GM18505 (cell line): ENCODE data around the gene CR2.
A peak's percentile ranks its signal among the peaks of the same experiment; 100 is the strongest.
"Not testable (repeated sequence)": the region's sequence is repeated elsewhere in the genome, so short reads cannot be mapped to it uniquely, and the experiment has no call there.

Source experiments
- ATAC-seq: cut with Tn5 transposase; IDR thresholded peaks from one replicate; pipeline ENCODE4 v1.9.1; 2021; ENCODE audit not compliant: unreplicated experiment
- POLR2A ChIP-seq: IDR thresholded peaks from 4 replicates; pipeline ENCODE4 v1.6.1; 2011; ENCODE audit warnings: borderline replicate concordance; ENCODE audit not compliant: insufficient read depth, insufficient read length; ENCODE audit errors: extremely low read depth

Gene CR2

DNA sequence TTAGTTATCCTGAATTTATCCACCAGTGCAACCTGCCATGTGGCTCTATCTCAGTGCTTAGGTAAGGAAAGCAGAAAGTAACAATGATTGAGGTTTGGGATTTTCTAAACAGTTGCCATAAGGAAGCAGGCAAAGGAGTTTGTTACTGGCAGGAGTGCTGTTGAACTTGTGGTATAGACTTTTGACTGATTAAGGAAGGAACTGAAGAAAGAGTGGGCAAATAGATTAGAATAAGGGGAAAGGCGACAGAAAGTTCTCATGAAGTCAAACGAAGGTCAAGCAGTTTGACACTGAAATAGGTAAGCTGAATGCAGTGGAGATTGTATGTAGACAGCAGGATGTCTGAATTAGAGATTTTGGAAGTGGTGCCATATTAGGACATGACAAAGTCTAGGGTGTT lies 24.2 kb upstream of the CR2 start:
- no peak for TF ChIP-seq POLR2A
- peak; percentile 52 for ATAC-seq

DNA sequence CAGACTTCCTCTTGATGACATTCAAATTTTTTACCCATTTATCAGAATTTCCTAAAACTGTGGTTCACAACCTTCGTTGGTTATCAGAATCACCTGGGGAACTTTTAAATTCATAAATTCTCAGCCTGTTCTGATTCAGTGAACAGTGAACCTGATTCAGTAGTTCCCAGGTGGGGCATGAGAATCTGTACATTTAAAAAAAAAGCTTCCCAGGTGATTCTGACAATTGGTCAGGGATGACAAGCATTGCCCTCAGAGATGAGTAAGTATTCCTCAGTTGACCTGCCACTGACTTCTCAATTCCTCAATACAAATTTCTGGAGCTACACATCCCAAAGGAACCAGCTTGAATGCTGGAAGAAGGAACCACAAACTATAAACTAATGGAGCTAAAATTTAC lies 23.5 kb upstream of the CR2 start:
- no peak for TF ChIP-seq POLR2A
- no peak for ATAC-seq

DNA sequence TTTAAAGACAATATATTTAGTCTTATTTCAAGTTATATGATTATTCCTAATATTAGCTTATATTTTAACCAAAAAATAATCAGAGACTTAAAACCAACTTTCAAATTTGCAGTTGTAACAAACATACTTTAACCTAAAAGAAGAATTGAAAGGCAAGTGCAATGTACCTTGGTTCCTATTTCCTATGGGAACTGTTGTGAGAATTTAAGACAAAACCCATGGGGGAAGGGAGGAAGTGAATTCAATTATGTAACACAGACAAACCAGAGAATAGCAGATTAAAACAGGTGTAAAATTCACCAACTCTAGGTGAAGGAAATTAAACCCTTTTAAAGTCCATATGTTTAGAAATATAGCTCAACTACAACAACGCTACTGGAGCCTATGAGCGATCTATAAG lies 22.6 kb upstream of the CR2 start:
- TF ChIP-seq POLR2A = no peak
- no peak for ATAC-seq

DNA sequence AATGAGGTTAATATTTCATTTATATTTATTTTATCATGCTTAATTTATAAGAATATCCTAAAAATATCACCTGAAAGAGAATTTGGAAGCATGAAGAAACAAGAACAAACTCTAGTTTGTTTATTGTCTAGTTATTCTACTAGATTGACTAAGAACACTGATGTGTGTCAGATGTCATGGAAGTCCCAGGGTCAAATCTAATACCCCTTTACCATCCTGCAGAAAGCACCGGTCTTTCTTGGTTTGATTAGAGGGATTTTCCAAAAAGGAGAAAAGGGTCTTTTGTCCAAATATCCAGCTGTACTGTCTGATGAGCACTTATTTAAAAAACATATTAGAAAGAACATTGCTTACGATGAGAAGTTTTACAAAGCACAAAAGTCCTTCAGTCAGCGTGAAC lies 20.7 kb upstream of the CR2 start:
- no peak for TF ChIP-seq POLR2A
- ATAC-seq = no peak

DNA sequence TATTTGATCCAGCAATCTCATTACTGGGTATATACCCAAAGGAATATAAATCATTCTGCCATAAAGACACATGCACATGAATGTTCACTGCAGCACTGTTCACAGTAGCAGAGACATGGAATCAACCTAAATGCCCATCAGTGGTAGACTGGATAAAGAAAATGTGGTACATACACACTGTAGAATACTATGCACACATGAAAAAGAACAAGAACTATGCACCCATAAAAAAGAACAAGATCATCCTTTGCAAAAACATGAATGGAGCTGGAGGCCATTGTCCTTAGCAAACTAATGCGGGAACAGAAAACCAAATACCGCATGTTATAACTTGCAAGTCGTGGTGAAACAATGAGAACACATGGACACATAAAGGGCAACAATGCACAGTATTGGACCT lies 17.4 kb upstream of the CR2 start:
- not testable (repeated sequence) for ATAC-seq

DNA sequence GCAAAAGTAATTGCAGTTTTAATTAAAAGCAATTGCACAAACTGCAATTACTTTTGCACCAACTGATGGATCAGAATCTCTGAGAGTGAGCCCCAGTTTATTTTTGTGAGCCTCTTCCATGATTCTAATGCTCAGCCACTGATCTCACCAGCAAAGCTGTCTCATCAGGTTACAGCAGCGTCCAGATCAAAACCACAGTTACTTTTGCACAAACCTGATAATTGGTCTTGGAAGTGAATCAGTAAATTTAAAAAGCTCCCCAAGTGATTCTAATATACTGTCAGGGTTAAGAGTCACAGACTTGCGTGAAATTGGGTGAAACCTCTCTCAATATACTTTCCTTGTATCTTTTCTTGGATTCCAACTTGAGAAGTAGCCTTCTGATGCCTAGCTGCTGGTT lies 13.5 kb upstream of the CR2 start:
- no peak for TF ChIP-seq POLR2A
- ATAC-seq = no peak

DNA sequence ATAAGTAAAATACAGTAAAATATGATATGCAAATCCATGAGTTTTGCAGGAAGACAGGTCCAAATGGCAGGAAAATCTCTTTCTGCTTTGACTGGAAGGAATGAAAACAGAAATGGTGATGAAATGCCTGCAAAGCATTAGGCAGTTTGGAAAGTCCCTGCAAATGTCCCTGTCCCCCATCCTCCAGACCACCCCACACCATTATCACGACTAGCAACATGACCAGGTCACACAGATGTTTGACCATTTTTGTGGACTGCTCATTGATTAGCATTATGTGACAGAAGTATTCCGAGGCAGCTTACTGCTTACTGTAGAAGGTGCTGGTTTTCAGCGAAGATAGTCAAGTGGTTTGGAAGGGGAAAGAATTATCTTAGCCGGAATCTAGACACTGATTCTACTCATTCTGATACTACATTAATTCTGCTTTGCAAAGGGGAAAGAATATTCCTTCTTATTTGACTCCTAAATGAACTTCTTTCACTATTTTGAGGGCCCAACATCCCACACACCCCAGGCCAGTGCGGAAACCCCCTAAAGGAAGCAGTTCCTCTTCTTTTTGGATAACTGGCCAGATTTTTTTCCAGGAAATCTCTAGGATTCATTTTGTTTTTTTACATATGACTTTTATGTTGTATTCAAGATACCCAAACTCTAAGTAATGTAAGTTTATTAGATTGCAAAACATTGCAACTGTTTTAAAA lies 9.5 kb upstream of the CR2 start:
- ATAC-seq = no peak
- TF ChIP-seq POLR2A = no peak

DNA sequence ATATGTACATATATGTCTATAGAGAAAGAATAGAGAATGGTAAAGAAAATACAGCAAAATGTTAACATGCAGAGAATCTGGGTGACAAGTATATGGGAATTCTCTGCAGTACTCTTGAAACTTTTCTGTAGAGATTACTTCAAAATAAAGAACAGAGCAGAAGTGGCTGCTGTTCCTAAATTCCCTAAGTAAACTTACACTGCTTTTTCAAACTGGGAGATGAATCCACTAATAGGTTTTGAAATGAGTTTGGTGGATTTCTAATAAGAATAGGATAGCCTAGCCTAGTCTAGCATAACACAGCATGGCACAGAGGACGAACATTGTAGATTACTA lies 450 bp upstream of the CR2 start:
- ATAC-seq = no peak
- TF ChIP-seq POLR2A = no peak

DNA sequence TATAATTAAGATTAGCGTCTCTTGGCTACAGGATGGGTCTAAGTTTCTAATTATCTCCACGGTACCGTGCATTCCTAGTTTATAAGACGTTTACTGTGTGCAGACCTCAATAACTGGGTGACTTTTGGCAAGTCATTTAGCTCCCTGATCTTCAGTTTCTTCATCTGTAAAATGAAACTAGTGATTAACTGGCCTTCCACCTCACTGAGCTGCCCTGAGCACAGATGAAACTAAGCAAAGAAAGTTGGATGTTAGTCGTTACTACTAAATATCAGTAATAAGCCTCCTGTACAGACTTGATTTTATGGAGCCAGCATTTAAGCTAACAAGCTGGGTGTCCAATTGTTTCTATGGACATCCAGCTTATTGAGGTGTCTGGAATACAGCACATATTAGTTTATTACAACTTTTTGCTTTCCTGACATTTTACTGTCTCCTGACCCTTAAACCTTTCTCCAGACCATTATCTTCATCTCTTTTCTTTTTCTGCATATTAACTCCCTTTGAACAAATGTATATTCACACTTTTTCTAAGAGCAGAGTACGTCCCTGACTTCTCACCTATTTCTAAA lies 1.1 kb downstream of the CR2 start:
- no peak for TF ChIP-seq POLR2A
- no peak for ATAC-seq

DNA sequence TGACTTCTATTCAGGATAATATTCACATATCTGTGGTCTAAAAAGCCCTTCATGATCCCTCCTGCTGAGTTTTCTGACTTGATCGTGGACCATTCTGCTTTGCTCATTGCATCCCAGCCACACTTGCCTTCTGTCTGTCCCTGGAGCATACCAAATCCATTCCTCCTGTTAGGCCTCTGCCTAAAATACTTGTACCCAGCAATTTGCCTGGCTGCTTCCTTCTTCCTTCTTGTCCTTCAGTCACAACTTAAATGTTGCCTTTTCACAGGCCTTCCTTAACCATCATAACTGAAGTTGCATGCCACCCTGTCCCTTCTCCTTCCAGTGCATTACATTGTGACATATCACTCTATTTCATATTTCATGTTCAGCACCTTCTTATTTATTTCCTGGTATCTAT lies 4.3 kb downstream of the CR2 start:
- TF ChIP-seq POLR2A = no peak
- ATAC-seq = no peak

DNA sequence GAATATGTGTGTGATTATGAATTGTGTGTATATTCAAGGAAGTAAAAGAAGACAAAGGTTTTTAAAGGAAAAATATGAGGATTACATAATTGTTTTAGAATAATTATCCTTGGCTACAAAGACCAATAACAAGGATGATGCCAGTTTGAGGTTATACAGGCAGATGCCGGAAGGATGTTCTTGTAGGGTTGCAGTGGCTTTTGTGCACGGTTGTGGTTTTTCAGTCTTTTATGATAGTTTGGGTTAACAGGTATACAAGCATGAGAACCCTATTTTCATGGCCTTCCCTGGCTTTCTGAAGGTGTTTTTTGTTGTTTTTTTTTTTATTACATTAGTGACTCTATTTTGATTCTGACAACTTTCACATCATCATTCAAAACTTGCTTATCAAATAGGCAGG lies 4.9 kb downstream of the CR2 start:
- no peak for TF ChIP-seq POLR2A
- ATAC-seq = no peak

DNA sequence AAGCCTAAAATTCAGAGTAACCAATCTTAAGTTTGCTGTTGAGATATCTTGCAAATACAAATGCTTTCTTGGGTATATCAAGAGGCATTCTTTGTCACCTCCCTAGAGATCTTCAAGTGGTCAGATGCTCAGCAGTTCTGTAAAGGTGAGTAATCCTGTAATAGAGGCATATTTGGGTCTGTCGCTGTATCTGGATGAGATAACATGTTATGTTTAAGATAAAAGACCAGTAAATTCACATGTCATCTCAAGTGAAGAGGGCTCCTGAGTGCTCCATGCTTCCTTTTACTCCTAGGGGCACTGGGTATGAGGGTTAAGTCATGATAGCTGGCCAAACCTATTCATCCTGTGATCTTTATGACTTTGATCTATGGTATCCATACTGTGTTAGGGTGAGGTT lies 7.5 kb downstream of the CR2 start:
- ATAC-seq = no peak
- no peak for TF ChIP-seq POLR2A

DNA sequence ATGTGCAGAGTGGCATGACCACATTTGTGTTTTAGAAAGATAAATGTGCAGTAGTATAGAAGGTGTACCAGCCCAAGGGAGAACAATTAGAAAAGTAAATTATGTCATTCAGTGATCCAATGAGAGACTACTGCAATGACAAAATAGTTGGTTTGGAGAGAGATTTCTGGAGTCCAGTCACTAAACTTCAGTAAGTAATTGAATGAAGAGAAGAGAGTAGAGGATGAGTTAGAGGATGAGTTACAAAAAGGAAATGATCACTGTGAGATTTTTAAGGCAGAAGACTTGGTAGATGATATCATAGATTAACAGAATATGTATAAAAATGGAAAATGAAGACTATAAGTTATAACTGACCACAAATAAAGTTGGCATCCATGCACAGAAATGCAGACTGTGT lies 8.4 kb downstream of the CR2 start:
- TF ChIP-seq POLR2A = no peak
- no peak for ATAC-seq

DNA sequence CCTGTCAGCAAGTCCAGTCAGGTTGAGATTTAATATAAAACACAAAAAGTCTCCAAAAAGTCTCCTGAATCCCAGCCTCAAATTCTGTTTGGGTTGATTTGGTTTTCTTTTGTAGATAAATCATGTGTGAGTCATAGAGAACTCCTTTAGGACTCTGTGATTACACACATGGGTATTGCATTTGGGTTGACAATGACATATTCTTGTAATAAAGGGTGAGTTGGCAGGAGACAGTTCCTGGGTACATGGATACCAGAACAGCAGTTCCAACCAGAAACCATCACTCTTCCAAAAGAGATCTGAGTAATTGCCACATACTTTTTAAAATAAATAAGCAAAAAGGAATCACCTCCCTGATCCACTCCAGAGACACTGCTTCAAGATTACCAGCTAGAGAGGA lies 8.9 kb downstream of the CR2 start:
- no peak for ATAC-seq
- no peak for TF ChIP-seq POLR2A

DNA sequence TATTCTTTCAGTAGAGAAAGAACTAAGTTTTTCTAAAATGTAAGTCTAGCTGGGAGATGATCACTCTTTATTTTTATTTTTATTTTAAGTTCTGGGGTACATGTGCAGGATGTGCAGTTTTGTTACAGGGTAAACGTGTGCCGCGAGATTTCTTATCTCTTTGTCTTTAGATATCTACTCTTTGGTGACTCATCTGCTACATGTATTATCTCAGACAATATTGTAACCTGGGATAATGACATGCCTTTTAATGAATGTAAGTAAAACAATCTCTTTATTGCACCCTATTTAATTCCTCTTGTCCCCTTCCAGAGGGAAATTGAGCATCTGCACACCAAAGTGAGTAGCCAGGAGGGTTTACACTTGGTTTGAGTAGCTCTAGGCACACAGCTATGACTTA lies 9.4 kb downstream of the CR2 start:
- no peak for ATAC-seq
- TF ChIP-seq POLR2A = no peak
